Trophoblast cell (in vitro differentiated cells and primary cell): ENCODE results near the gene NANOS1.

Source experiments
- DNase-seq, 2 donors: peaks; one replicate each; pipeline ENCODE4 v3.0.0-alpha.2; 2016
- H2AFZ ChIP-seq: 2 replicates; pipeline ENCODE4 v1.6.1; 2013; ENCODE audit warnings: low read length, moderate library complexity, mild to moderate bottlenecking; ENCODE audit not compliant: insufficient read depth, poor library complexity
- H2AK5ac ChIP-seq: 2 replicates; pipeline ENCODE4 v1.6.1; 2013; ENCODE audit warnings: mild to moderate bottlenecking, low read length
- H2BK120ac ChIP-seq: 2 replicates; pipeline ENCODE4 v1.6.1; 2013; ENCODE audit warnings: low read length, mild to moderate bottlenecking, moderate library complexity; ENCODE audit not compliant: insufficient read depth, poor library complexity
- H2BK12ac ChIP-seq: 2 replicates; pipeline ENCODE4 v1.6.1; 2013; ENCODE audit warnings: mild to moderate bottlenecking, low read length, moderate library complexity
- H2BK5ac ChIP-seq: 2 replicates; pipeline ENCODE4 v1.6.1; 2013; ENCODE audit warnings: low read length, low read depth, moderate library complexity, mild to moderate bottlenecking; ENCODE audit not compliant: poor library complexity
- H3K14ac ChIP-seq: 2 replicates; pipeline ENCODE4 v1.6.1; 2013; ENCODE audit warnings: mild to moderate bottlenecking, low read length
- H3K18ac ChIP-seq: 2 replicates; pipeline ENCODE4 v1.6.1; 2013; ENCODE audit warnings: mild to moderate bottlenecking, low read length
- H3K23ac ChIP-seq: 2 replicates; pipeline ENCODE4 v1.6.1; 2013; ENCODE audit warnings: low read length
- H3K27ac ChIP-seq: 2 replicates; pipeline ENCODE4 v1.5.1; 2013; ENCODE audit warnings: low read depth, mild to moderate bottlenecking, inconsistent platforms, low read length, moderate library complexity
- H3K27me3 ChIP-seq: 2 replicates; pipeline ENCODE4 v1.6.1; 2013; ENCODE audit warnings: inconsistent platforms, mild to moderate bottlenecking, low read length, moderate library complexity; ENCODE audit not compliant: insufficient read depth
- H3K36me3 ChIP-seq, 2 experiments: 1 replicate in 1 of 2; 2 replicates in 1 of 2; pipeline ENCODE4 v1.6.1; 2013; ENCODE audit warnings: low read length in 2 of 2, mild to moderate bottlenecking in 2 of 2, moderate library complexity in 1 of 2; ENCODE audit not compliant: insufficient read depth in 2 of 2, control insufficient read depth in 1 of 2
- H3K4ac ChIP-seq: 2 replicates; pipeline ENCODE4 v1.6.1; 2013; ENCODE audit warnings: low read depth, mild to moderate bottlenecking, low read length, moderate library complexity
- H3K4me1 ChIP-seq, 2 experiments: 1 replicate in 1 of 2; 2 replicates in 1 of 2; pipeline ENCODE4 v1.6.1; 2013; ENCODE audit warnings: low read length in 2 of 2, mild to moderate bottlenecking in 2 of 2, moderate library complexity in 1 of 2; ENCODE audit not compliant: insufficient read depth in 2 of 2, control insufficient read depth in 1 of 2
- H3K4me2 ChIP-seq: 2 replicates; pipeline ENCODE4 v1.6.1; 2013; ENCODE audit warnings: inconsistent platforms, mild to moderate bottlenecking, low read length, moderate library complexity
- H3K4me3 ChIP-seq: 2 replicates; pipeline ENCODE4 v1.5.1; 2013; ENCODE audit warnings: mild to moderate bottlenecking, low read depth, low read length, inconsistent platforms
- H3K79me1 ChIP-seq: one replicate; pipeline ENCODE4 v1.6.1; 2013; ENCODE audit warnings: low read length
- H3K79me2 ChIP-seq: 2 replicates; pipeline ENCODE4 v1.6.1; 2013; ENCODE audit warnings: low read length, mild to moderate bottlenecking; ENCODE audit not compliant: control insufficient read depth, insufficient read depth, poor library complexity
- H3K9ac ChIP-seq: 2 replicates; pipeline ENCODE4 v1.6.1; 2013; ENCODE audit warnings: mild to moderate bottlenecking, low read length
- H3K9me3 ChIP-seq: 2 replicates; pipeline ENCODE4 v1.6.1; 2013; ENCODE audit warnings: low read depth, mild to moderate bottlenecking, control low read depth, inconsistent platforms, low read length; ENCODE audit not compliant: insufficient read depth
- H4K12ac ChIP-seq: 2 replicates; pipeline ENCODE4 v1.6.1; 2013; ENCODE audit warnings: low read depth, mild to moderate bottlenecking, low read length, moderate library complexity
- H4K8ac ChIP-seq: 2 replicates; pipeline ENCODE4 v1.6.1; 2013; ENCODE audit warnings: low read depth, mild to moderate bottlenecking, low read length, moderate library complexity
- H4K91ac ChIP-seq: one replicate; pipeline ENCODE4 v1.6.1; 2013; ENCODE audit warnings: low read depth, mild to moderate bottlenecking, low read length, moderate library complexity
- WGBS: extraction: QIAGEN DNeasy Blood & Tissue Kit; methylation state at CpG from one replicate; pipeline ENCODE4 v1.1.7; 2013; ENCODE audit warnings: missing lambda C conversion rate; ENCODE audit not compliant: insufficient read length, insufficient coverage; ENCODE audit errors: extremely low coverage; 5-methylcytosine and 5-hydroxymethylcytosine counted together

NANOS1 gene

DNA sequence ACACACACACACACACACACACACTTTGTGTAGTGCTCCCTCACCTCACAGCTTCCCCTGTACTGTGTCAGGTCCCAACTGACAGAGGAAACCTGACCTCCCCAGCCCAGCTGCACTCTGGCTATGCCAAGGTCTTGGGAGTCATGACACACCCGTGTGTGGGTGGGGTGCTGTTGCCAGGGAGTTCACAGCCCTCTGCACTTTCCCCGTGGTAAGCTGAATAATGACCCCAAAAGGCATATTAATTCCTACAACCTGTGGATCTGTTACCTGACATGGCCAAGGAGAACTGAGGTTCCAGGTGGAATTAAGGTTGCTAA, 8.9 kb upstream of the NANOS1 start:
- Histone ChIP-seq H2BK120ac (no peak overlapping the region), H4K12ac (no peak overlapping the region), H3K4me3 (no peak overlapping the region), H3K79me2 (peaks cover 2% of the 10 kb centered on the region), H3K23ac (no peak overlapping the region), H2AFZ (no peak overlapping the region), H2BK5ac (no peak overlapping the region), H3K4ac (no peak overlapping the region), H4K91ac (no peak overlapping the region), H3K18ac (no peak overlapping the region), H3K4me1 (peaks cover 25 to 28% of the 10 kb centered on the region in 2 experiments), H3K4me2 (no peak overlapping the region), H3K27me3 (no peaks in the 10 kb centered on the region), H3K9ac (no peak overlapping the region), H3K79me1 (no peaks in the 10 kb centered on the region), H3K27ac (no peak overlapping the region), H3K36me3 (no peaks in the 10 kb centered on the region), H3K14ac (no peak overlapping the region), H3K9me3 (no peaks in the 10 kb centered on the region), H2BK12ac (no peak overlapping the region), H4K8ac (no peak overlapping the region), H2AK5ac (no peak overlapping the region)
- WGBS: no CpG with 5 or more reads among the region's 2 CpGs
- DNase-seq: no peak

DNA sequence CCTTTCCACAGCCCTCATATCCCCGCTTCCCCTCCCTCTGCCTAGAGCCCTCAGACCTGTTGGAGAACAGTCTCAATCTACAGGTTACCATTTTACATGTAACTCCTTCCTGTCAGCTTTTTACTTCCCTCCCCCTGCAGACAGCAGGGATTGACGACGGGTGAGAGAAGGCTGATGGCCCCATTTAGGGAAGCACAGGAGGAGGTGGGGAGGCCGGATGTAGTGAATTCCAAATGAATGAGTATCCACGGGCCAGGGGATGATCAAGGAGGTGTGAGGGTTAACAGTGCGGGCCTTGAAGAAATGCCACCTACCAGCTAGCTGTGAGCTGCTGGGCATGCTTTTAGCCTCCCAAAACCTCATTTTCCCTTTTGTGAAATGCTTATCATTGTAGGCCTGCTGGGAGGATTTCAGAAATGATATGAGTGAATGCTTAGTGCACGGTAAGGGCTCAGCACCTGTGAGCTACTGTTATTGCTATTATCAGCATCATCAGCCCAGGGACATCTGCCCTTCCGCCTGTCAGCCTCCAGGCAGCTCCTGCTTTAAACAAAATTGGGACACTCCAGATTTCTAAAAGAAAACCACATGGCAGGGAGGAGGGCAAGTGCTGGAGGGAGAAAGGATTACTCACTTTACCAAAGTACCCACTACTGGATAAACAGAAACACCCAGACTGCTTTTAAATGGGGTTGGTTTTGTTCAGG, 6.5 kb upstream of the NANOS1 start:
- Histone ChIP-seq H3K27ac (no peak overlapping the region), H2BK12ac (peak overlapping the region; percentile 13), H3K79me1 (no peaks in the 10 kb centered on the region), H4K8ac (no peak overlapping the region), H4K91ac (no peak overlapping the region), H3K18ac (no peak overlapping the region), H3K9ac (no peak overlapping the region), H3K4me1 (peaks cover 29 to 31% of the 10 kb centered on the region in 2 experiments), H2BK120ac (no peak overlapping the region), H3K14ac (no peak overlapping the region), H4K12ac (no peak overlapping the region), H3K4me2 (peak overlapping the region; percentile 14), H2AK5ac (no peak overlapping the region), H2BK5ac (no peak overlapping the region), H3K4ac (no peak overlapping the region), H3K9me3 (no peaks in the 10 kb centered on the region), H2AFZ (no peak overlapping the region), H3K79me2 (peaks cover 2% of the 10 kb centered on the region), H3K23ac (no peak overlapping the region), H3K4me3 (no peak overlapping the region), H3K36me3 (no peaks in the 10 kb centered on the region), H3K27me3 (no peaks in the 10 kb centered on the region)
- DNase-seq: peak; percentile 92 to 93
- no CpG with 5 or more reads among the region's 8 CpGs for WGBS

DNA sequence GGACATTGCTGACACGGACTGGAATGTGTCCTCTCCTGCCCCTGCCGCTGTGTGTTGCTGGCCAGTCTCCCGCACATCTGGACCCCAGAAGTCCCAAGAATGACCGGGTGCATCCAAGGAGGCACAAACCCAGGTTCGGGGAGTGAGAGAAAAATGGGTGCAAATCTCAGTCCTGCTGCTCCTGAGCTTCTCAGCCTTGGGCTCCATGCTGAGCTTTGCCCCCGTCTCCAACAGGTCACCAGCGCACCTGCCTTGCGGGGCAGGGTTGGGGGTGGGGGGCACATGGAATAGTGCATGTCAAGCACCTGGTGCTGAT, 6.0 kb upstream of the NANOS1 start:
- no peak for DNase-seq
- H4K8ac ChIP-seq: no peak overlapping the region
- H3K18ac ChIP-seq: no peak overlapping the region
- H3K27me3 ChIP-seq: no peaks in the 10 kb centered on the region
- no peak overlapping the region for H3K4ac ChIP-seq
- H3K9me3 ChIP-seq: no peaks in the 10 kb centered on the region
- H2BK120ac ChIP-seq: peak overlapping the region; percentile 11
- H3K27ac ChIP-seq: peak overlapping the region; percentile 66
- no peak overlapping the region for H3K4me3 ChIP-seq
- H2BK5ac ChIP-seq: no peak overlapping the region
- no peak overlapping the region for H3K14ac ChIP-seq
- H3K36me3 ChIP-seq: no peaks in the 10 kb centered on the region
- H2AK5ac ChIP-seq: peak overlapping the region; percentile 47
- no CpG with 5 or more reads among the region's 8 CpGs for WGBS
- H2BK12ac ChIP-seq: peak overlapping the region; percentile 13
- peak overlapping the region; percentile 51 for H4K91ac ChIP-seq
- no peaks in the 10 kb centered on the region for H3K79me1 ChIP-seq
- no peak overlapping the region for H4K12ac ChIP-seq
- H3K23ac ChIP-seq: no peak overlapping the region
- H2AFZ ChIP-seq: no peak overlapping the region
- H3K79me2 ChIP-seq: peaks cover 2% of the 10 kb centered on the region
- peaks cover 29 to 31% of the 10 kb centered on the region in 2 experiments for H3K4me1 ChIP-seq
- H3K4me2 ChIP-seq: no peak overlapping the region
- H3K9ac ChIP-seq: no peak overlapping the region

DNA sequence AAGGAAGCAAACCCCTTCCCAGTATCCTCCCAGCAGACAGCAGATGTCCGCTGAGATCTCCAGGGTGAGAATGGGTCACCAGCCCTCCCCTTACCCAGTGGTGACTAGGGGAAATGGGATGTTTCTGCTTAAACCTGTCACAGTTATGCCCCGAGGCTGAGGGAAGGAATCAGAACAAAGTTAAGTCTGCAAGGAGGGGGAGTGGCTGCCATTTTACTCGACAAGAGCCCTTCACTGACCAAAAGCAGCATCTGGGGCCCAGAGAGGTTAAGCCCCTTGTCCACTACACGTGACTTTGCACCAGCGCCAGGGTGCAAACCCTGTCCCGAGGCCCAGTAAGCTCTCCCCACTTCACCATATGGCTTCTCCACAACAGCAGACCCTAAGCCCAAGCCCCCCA, 4.6 kb upstream of the NANOS1 start:
- no peak overlapping the region for H4K12ac ChIP-seq
- no peak overlapping the region for H4K91ac ChIP-seq
- no peaks in the 10 kb centered on the region for H3K9me3 ChIP-seq
- peak; percentile 85 to 89 for DNase-seq
- peak overlapping the region; percentile 7 for H3K18ac ChIP-seq
- no CpG with 5 or more reads among the region's 6 CpGs for WGBS
- peak overlapping the region; percentile 12 for H3K14ac ChIP-seq
- no peak overlapping the region for H2AFZ ChIP-seq
- H3K4ac ChIP-seq: no peak overlapping the region
- H3K4me3 ChIP-seq: no peak overlapping the region
- H2BK12ac ChIP-seq: peak overlapping the region; percentile 51
- H3K79me2 ChIP-seq: peaks cover 2% of the 10 kb centered on the region
- H3K27me3 ChIP-seq: no peaks in the 10 kb centered on the region
- H3K27ac ChIP-seq: no peak overlapping the region
- no peaks in the 10 kb centered on the region for H3K36me3 ChIP-seq
- no peak overlapping the region for H4K8ac ChIP-seq
- H3K79me1 ChIP-seq: no peaks in the 10 kb centered on the region
- no peak overlapping the region for H2BK120ac ChIP-seq
- peak overlapping the region; percentile 11 for H3K4me2 ChIP-seq
- no peak overlapping the region for H2BK5ac ChIP-seq
- no peak overlapping the region for H3K9ac ChIP-seq
- H2AK5ac ChIP-seq: no peak overlapping the region
- H3K23ac ChIP-seq: no peak overlapping the region
- H3K4me1 ChIP-seq: peaks cover 31 to 32% of the 10 kb centered on the region in 2 experiments
